H9 (cell line): ENCODE measurements around the gene GSX2. TPM values are rescaled to one million over a fixed set of nuclear protein-coding genes. Genes with fewer than 3 reads are reported as not detected.

ENCODE experiments used
- DNase-seq: peaks from one replicate; pipeline ENCODE4 v3.0.0-alpha.2; 2017
- H2AFZ ChIP-seq: one replicate; pipeline ENCODE4 v1.6.1; 2013; ENCODE audit warnings: mild to moderate bottlenecking, low read length, control low read depth, moderate library complexity
- H2AK5ac ChIP-seq: 2 replicates; pipeline ENCODE4 v1.6.1; 2013; ENCODE audit warnings: low read length, control low read depth, mixed read lengths; ENCODE audit not compliant: insufficient read length
- H2BK120ac ChIP-seq: one replicate; pipeline ENCODE4 v1.6.1; 2013; ENCODE audit warnings: low read depth, mild to moderate bottlenecking, low read length, control low read depth, inconsistent platforms; ENCODE audit not compliant: poor library complexity, severe bottlenecking
- H2BK12ac ChIP-seq: 2 replicates; pipeline ENCODE4 v1.6.1; 2013; ENCODE audit warnings: low read length, control low read depth, mixed read lengths, low read depth; ENCODE audit not compliant: insufficient read length
- H2BK15ac ChIP-seq: 2 replicates; pipeline ENCODE4 v1.6.1; 2013; ENCODE audit warnings: low read depth, low read length, control low read depth
- H2BK20ac ChIP-seq: one replicate; pipeline ENCODE4 v1.6.1; 2013; ENCODE audit warnings: low read depth, mild to moderate bottlenecking, low read length, control low read depth, inconsistent platforms; ENCODE audit not compliant: poor library complexity, severe bottlenecking
- H2BK5ac ChIP-seq: 2 replicates; pipeline ENCODE4 v1.6.1; 2013; ENCODE audit warnings: low read length, control low read depth, mixed read lengths; ENCODE audit not compliant: insufficient read length
- H3K14ac ChIP-seq: 2 replicates; pipeline ENCODE4 v1.6.1; 2013; ENCODE audit warnings: low read length, control low read depth; ENCODE audit not compliant: insufficient read depth
- H3K18ac ChIP-seq: 2 replicates; pipeline ENCODE4 v1.6.1; 2013; ENCODE audit warnings: low read depth, mild to moderate bottlenecking, mixed read lengths, low read length, control low read depth; ENCODE audit not compliant: insufficient read length
- H3K23ac ChIP-seq: 2 replicates; pipeline ENCODE4 v1.6.1; 2013; ENCODE audit warnings: low read length, control low read depth, mixed read lengths, low read depth; ENCODE audit not compliant: insufficient read length
- H3K23me2 ChIP-seq: 2 replicates; pipeline ENCODE4 v1.6.1; 2013; ENCODE audit warnings: low read depth, mild to moderate bottlenecking, mixed read lengths, low read length, control low read depth; ENCODE audit not compliant: insufficient read length, poor library complexity, severe bottlenecking
- H3K27ac ChIP-seq: 2 replicates; pipeline ENCODE4 v1.5.1; 2013; ENCODE audit warnings: low read length, control low read depth, mixed read lengths, low read depth; ENCODE audit not compliant: insufficient read length
- H3K27me3 ChIP-seq: 2 replicates; pipeline ENCODE4 v1.6.1; 2013; ENCODE audit warnings: low read length, control low read depth, inconsistent platforms; ENCODE audit not compliant: insufficient read depth
- H3K4ac ChIP-seq: 2 replicates; pipeline ENCODE4 v1.6.1; 2013; ENCODE audit warnings: low read depth, mild to moderate bottlenecking, control low read depth, inconsistent platforms, low read length, moderate library complexity
- H3K4me1 ChIP-seq: 2 replicates; pipeline ENCODE4 v1.6.1; 2013; ENCODE audit warnings: low read length, control low read depth, inconsistent platforms; ENCODE audit not compliant: insufficient read depth
- H3K4me2 ChIP-seq: 2 replicates; pipeline ENCODE4 v1.6.1; 2013; ENCODE audit warnings: low read length, control low read depth, mixed read lengths; ENCODE audit not compliant: insufficient read length, insufficient read depth
- H3K56ac ChIP-seq: 2 replicates; pipeline ENCODE4 v1.6.1; 2013; ENCODE audit warnings: low read depth, mild to moderate bottlenecking, mixed read lengths, low read length, control low read depth; ENCODE audit not compliant: insufficient read length
- H3K79me1 ChIP-seq: 2 replicates; pipeline ENCODE4 v1.6.1; 2013; ENCODE audit warnings: low read depth, mild to moderate bottlenecking, moderate library complexity, low read length, control low read depth, inconsistent platforms; ENCODE audit not compliant: insufficient read depth, poor library complexity, severe bottlenecking
- H3K79me2 ChIP-seq: 2 replicates; pipeline ENCODE4 v1.6.1; 2013; ENCODE audit warnings: low read length, control low read depth, inconsistent platforms; ENCODE audit not compliant: insufficient read depth
- H3K9ac ChIP-seq: 2 replicates; pipeline ENCODE4 v1.6.1; 2013; ENCODE audit warnings: low read length, control low read depth, mixed read lengths; ENCODE audit not compliant: insufficient read length; ENCODE audit errors: extremely low read depth
- H3K9me3 ChIP-seq: one replicate; pipeline ENCODE4 v1.6.1; 2013; ENCODE audit warnings: low read depth, low read length, inconsistent platforms; ENCODE audit not compliant: control insufficient read depth
- H3T11ph ChIP-seq: one replicate; pipeline ENCODE4 v1.6.1; 2013; ENCODE audit warnings: mild to moderate bottlenecking, low read length, control low read depth, inconsistent platforms
- H4K20me1 ChIP-seq: one replicate; pipeline ENCODE4 v1.6.1; 2013; ENCODE audit not compliant: control insufficient read depth, insufficient read length, insufficient read depth
- H4K5ac ChIP-seq: 2 replicates; pipeline ENCODE4 v1.6.1; 2013; ENCODE audit warnings: low read depth, mild to moderate bottlenecking, mixed read lengths, low read length, control low read depth; ENCODE audit not compliant: insufficient read length
- H4K8ac ChIP-seq: replicated peaks from 2 replicates; pipeline ENCODE4 v1.6.1; 2013; ENCODE audit warnings: low read length, control low read depth, mixed read lengths, low read depth; ENCODE audit not compliant: insufficient read length
- H4K91ac ChIP-seq: 2 replicates; pipeline ENCODE4 v1.6.1; 2013; ENCODE audit warnings: low read depth, mild to moderate bottlenecking, moderate library complexity, mixed read lengths, low read length, control low read depth; ENCODE audit not compliant: insufficient read length
- H3K27ac Mint-ChIP-seq, 3 experiments: 2 replicates in 2 of 3; 3 replicates in 1 of 3; pipeline ENCODE4 v1.8.0; 2020 to 2021; ENCODE audit warnings: mixed read lengths in 3 of 3, mild to moderate bottlenecking in 1 of 3, moderate library complexity in 1 of 3
- H3K27me3 Mint-ChIP-seq: 2 replicates; pipeline ENCODE4 v1.8.0; 2021; ENCODE audit warnings: low read depth, mild to moderate bottlenecking, moderate library complexity, mixed read lengths
- H3K36me3 Mint-ChIP-seq, 3 experiments: 2 replicates in 2 of 3; 3 replicates in 1 of 3; pipeline ENCODE4 v1.8.0; 2020 to 2021; ENCODE audit warnings: low read depth in 3 of 3, mixed read lengths in 3 of 3; ENCODE audit not compliant: insufficient read depth in 1 of 3
- H3K4me1 Mint-ChIP-seq, 2 experiments: 2 replicates each; pipeline ENCODE4 v1.8.0; 2020; ENCODE audit warnings: mixed read lengths in 2 of 2
- H3K4me3 Mint-ChIP-seq, 2 experiments: 2 replicates in 1 of 2; 3 replicates in 1 of 2; pipeline ENCODE4 v1.8.0; 2020 to 2021; ENCODE audit warnings: mild to moderate bottlenecking in 2 of 2, mixed read lengths in 2 of 2, moderate library complexity in 1 of 2
- H3K9me3 Mint-ChIP-seq, 2 experiments: 2 replicates in 1 of 2; 3 replicates in 1 of 2; pipeline ENCODE4 v1.8.0; 2020; ENCODE audit warnings: mild to moderate bottlenecking in 2 of 2, mixed read lengths in 2 of 2, moderate library complexity in 1 of 2
- WGBS: extraction: QIAGEN DNeasy Blood & Tissue Kit; methylation state at CpG from one replicate; pipeline ENCODE4 v1.1.7; 2013; ENCODE audit warnings: missing lambda C conversion rate, low lambda C conversion rate, mixed read lengths; ENCODE audit not compliant: insufficient read length; ENCODE audit errors: extremely low coverage; 5-methylcytosine and 5-hydroxymethylcytosine counted together
- total RNA-seq: library from RNA; stranded (reverse); gene quantifications from 2 replicates; pipeline ENCODE4 v1.2.1, GENCODE V29; 2021
- TF ChIP-seq, protein P1 (sequence below): fragments of 200-600 bp; sonication (generic); conservative IDR thresholded peaks from 3 replicates; pipeline ENCODE4 v1.8.0; 2021; ENCODE audit warnings: antibody characterized with exemption, mild to moderate bottlenecking

GSX2 gene
- total RNA-seq, 1 experiment from 2014 or later: not detected

DNA sequence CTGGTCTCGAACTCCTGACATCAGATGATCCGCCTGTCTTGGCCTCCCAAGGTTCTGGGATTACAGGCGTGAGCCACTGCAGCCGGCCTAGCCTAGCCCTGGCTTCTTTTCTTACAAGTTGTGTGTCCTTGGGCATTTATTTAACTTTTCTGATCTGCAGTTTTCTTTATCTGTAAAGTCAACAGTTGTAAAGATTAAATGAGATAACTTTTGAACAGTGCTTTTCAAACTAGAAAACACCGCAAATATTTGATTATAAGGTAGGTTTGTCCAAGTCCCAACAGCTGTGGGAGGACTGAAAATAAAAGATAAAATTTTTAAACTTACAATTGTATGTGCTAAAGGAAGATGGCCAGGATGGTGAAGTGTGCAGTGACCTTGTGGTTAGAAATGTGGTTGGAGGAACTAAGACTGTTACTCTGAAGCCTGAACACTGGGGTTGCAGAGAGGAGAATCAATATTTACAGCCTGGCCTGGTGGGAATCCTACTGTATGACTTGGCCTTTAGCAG, 44.8 kb downstream of the GSX2 start:
- H3K14ac ChIP-seq: no peak overlapping the region

More for the DNA sequence above, 44.8 kb downstream of the GSX2 start:
- no peak overlapping the region for H3K4ac ChIP-seq
- H3K4me2 ChIP-seq: no peak overlapping the region
- Mint-ChIP-seq H3K27me3 (no peaks in the 10 kb centered on the region), H3K4me3 (no peak overlapping the region), H3K4me1 (no peaks in the 10 kb centered on the region), H3K36me3 (no peaks in the 10 kb centered on the region; a peak in 3 of 7 replicates), H3K27ac (no peak overlapping the region), H3K9me3 (peaks cover 0 to 5% of the 10 kb centered on the region in 2 experiments; a peak in 2 of 5 replicates)
- no peak overlapping the region for H2BK12ac ChIP-seq
- no peaks in the 10 kb centered on the region for H3K27me3 ChIP-seq
- no CpG with 5 or more reads among the region's 5 CpGs for WGBS
- no peaks in the 10 kb centered on the region for H3K79me1 ChIP-seq
- H2BK15ac ChIP-seq: no peak overlapping the region
- no peak overlapping the region for H2BK20ac ChIP-seq
- H4K5ac ChIP-seq: no peak overlapping the region
- no peaks in the 10 kb centered on the region for H3K9me3 ChIP-seq
- DNase-seq: no peak
- no peak overlapping the region for H3K9ac ChIP-seq
- no peak overlapping the region for H4K8ac ChIP-seq
- H4K20me1 ChIP-seq: no peaks in the 10 kb centered on the region
- H3K23ac ChIP-seq: no peak overlapping the region
- no peak overlapping the region for H3K18ac ChIP-seq
- H3K27ac ChIP-seq: no peak overlapping the region
- no peak overlapping the region for H2BK5ac ChIP-seq
- H3T11ph ChIP-seq: no peak overlapping the region
- H2AFZ ChIP-seq: no peak overlapping the region
- no peaks in the 10 kb centered on the region for H3K4me1 ChIP-seq
- no peaks in the 10 kb centered on the region for H3K23me2 ChIP-seq
- no peak overlapping the region for H3K56ac ChIP-seq
- TF ChIP-seq, protein P1, sequence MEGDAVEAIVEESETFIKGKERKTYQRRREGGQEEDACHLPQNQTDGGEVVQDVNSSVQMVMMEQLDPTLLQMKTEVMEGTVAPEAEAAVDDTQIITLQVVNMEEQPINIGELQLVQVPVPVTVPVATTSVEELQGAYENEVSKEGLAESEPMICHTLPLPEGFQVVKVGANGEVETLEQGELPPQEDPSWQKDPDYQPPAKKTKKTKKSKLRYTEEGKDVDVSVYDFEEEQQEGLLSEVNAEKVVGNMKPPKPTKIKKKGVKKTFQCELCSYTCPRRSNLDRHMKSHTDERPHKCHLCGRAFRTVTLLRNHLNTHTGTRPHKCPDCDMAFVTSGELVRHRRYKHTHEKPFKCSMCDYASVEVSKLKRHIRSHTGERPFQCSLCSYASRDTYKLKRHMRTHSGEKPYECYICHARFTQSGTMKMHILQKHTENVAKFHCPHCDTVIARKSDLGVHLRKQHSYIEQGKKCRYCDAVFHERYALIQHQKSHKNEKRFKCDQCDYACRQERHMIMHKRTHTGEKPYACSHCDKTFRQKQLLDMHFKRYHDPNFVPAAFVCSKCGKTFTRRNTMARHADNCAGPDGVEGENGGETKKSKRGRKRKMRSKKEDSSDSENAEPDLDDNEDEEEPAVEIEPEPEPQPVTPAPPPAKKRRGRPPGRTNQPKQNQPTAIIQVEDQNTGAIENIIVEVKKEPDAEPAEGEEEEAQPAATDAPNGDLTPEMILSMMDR: no peak
- no peak overlapping the region for H2BK120ac ChIP-seq
- H3K79me2 ChIP-seq: no peaks in the 10 kb centered on the region
- no peak overlapping the region for H2AK5ac ChIP-seq
- H4K91ac ChIP-seq: no peak overlapping the region
